HG02970 (cell line): ENCODE data around the gene ESD.
"Not testable (repeated sequence)": the region's sequence is repeated elsewhere in the genome, so short reads cannot be mapped to it uniquely, and the experiment has no call there.

Experiments used
- ATAC-seq: cut with Tn5 transposase; IDR thresholded peaks from one replicate; pipeline ENCODE4 v1.9.1; 2021; ENCODE audit warnings: mild to moderate bottlenecking, moderate library complexity, moderate number of reproducible peaks; ENCODE audit not compliant: unreplicated experiment, low FRiP score

Gene ESD, protein sequence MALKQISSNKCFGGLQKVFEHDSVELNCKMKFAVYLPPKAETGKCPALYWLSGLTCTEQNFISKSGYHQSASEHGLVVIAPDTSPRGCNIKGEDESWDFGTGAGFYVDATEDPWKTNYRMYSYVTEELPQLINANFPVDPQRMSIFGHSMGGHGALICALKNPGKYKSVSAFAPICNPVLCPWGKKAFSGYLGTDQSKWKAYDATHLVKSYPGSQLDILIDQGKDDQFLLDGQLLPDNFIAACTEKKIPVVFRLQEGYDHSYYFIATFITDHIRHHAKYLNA

DNA sequence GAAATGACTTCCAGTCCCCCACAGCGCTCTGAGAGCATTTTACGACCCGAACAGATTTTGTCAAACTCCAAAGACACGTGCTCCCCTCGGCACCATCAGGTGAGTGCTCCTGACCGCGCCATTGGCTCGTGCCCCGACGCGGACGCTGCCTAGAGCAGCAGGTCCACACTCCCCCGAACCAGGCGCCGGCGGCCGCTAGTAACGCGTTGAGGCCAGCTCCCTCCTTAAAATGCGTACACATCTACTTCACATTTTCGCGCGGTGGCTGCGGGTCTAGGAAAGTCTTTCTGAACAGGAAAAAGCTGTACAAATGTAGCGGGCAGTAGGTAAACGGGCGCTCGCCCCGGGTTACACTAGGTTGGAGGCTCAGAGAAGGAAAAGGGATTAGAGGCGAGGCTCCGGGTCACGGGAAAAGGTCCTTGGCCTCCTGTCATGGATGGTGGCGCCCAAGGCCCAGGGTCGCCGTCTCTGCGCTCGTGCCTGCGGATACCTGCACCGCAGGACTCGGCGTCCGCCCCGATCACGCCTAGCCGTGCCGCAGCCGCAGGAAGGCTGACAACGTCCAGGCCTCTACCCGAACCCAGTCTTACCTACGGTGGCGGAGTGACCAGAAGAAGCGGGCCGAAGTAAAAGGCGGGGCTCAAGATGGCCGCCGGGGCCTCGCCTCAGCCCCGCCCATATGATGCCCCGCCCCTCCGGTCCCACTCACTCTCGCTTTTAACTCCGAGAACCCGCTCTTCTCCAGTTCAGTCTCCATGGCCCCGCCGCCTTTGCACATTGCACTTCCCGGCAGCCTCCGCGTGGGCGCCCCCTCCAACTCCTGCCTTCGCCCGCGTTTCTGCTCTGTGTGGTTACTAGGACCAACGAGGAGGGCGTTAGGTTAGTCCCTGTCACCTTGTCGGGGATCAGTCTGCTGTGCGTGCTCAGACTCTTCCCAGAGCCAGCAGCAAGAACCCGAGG lies at the start of gene ESD:
Gene ESD (minus strand): TSS at position 647 of the 960 bp plus-strand sequence. CDS start 5,748 bp downstream, outside the sequence.
- peak; percentile 93 for ATAC-seq

DNA sequence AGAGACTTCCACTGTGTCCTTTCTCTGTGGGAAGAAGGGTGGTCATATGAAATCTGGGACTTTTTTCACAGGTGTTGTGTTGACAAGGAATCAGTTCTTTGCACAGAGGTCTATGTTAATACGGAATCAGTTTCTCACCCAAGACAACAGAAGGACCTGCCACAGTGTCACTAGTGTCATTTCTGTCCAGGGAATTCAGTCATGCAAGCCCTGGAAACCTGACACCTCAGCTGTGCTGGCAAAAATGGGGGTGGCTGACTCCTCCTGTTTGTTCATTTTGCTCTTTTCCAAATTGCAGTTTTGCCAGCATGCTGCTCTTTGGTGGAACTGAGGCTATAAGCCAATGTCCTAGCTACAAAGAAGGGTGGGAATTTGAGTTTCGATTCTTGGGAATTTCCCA lies 49.8 kb upstream of the ESD start:
- no peak for ATAC-seq

DNA sequence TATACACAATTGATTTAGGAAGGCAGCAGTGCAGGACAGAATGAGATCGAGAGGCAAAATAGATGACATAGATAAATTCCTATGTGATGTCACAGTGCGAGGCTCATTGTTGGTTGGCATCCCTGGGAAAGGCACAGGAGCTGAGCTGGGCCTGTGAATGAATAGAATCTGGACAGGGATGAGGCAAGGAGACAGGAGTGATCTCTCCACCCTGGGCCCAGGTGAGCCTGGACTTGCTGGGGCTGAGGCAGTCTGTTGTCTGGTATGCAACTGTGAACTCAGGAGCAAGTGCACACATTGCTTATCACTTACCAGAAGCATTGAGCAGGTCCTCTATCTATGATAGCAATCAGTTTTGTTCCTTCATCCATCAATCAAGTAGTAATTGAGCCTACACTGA lies 48.2 kb upstream of the ESD start:
- ATAC-seq: no peak

DNA sequence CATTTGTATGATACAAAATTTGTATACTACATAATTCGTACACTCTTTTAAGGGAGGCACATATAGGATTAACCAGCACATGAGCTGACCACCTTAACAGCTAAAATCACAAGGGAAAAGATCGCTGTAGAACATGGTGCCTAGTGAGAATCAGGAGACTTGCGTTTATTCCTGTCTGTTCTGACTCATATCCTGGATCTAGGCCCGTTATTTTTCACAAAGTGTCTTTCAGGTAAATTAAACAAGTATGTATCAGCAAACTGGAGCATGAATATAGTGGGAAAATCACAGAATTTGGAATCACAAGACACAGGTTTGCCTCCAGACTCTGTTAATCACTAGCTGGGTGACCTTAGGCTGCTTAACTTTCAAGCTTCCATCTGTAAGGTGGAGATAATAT lies 47.5 kb upstream of the ESD start:
- ATAC-seq: no peak

DNA sequence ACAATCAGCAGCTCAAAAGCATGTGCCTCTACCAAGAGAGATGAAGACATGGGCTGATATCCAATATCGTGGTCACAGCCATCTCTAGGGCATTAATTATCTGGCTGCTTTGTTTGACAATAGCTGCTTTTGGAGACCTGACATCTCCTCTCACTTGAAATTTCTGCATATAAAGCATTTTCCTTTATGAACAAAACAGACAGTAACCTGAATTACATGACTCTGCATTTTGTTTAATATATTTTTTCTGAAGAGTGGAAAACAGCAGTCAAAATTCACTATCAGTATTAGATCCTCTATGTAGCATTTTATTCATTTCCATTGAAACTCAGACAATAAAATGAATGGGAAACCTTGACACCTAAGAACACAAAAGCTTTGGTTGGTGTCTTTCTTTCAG lies 42.4 kb upstream of the ESD start:
- no peak for ATAC-seq

DNA sequence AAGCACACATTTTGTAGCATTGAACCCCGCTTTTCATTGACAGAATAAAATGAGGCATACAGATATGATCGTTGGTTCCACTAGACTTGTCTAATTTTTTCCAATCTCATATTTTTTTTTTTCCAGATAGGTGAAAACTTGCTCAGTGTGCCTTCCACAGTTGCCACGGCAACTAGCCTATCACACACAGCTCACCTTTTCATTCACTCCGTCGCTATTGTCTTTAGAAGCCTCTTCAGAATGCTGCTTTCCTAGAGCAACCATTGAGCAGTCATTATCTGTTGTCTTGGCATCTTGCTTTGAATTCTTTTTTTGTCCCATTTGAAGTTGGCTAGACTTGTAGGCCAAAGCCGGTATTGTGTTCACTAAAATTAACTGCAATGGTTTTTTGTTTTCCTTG lies 37.7 kb upstream of the ESD start:
- ATAC-seq: no peak

DNA sequence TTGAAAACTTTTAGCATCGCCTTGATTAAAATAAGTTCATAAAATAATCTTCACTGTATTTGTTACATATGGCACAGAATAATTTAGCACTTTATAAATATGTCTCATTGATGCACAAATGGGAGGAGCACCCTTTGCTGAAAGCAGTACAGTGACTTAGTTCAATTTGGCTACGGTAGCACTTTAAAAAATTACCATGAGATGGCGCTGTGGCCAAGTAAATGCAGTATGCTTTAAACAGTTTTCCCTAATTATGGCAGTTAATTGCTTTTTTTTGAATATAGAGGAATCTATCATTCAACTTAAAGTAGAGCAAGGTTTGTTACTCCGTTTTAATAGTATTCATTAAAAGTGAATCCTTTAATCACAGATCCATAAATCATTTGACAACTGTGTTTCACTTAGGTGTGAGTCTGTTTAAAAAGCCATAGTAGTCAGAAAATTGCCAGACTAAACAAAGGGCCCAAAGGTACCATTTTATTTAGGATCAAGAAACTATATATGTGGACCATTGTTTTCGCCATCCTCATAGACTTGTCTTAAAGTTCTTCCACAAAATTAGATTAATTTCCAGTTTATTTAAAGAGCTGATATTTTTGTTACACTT lies 34.7 kb upstream of the ESD start:
- no peak for ATAC-seq

DNA sequence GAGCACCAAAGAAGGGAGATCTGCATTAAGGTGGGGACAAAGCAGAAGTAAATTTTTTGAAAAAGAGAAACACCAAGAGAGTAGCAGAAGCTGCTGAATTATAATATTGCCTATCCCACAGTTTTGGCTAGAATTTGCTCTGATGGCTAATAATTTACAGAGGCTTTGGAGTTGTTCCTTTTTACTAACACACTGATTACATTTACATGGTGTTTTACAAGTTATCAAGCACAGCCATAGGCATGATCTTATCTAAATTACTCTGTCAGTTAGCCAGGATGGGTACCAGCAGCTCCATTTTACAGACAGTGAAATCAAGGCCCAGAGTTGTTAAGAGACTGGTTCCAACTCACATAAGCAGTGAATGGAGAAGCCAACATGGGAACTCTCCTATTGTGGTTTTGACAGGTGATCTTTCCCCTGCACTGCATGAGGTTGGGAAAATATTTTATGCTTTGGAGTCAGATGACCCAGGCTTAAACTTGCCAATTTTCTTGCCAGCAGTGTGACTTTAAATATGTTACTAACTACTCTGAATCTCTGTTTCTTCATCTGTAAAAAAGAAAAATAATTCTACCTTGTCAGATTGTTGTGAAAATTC lies 33.5 kb upstream of the ESD start:
- no peak for ATAC-seq

DNA sequence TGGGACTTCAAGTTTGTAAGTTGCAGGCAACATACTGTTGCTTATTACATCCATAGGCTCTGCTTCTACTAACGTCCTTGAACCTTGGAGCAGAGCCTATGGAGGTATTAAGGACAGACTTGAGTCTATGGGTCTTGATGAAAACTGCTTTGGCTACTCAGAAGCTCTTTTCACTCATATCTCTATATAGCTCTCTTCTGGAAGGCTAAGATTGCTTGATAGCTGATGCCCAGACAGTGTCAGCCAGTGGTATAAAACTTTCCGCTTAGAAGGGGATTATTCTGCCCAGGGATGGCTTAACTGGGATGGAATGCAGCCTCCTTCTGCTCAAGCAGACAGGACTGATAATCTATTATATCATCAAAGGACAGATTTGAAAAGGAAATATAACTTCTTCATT lies 25.6 kb upstream of the ESD start:
- ATAC-seq: no peak

DNA sequence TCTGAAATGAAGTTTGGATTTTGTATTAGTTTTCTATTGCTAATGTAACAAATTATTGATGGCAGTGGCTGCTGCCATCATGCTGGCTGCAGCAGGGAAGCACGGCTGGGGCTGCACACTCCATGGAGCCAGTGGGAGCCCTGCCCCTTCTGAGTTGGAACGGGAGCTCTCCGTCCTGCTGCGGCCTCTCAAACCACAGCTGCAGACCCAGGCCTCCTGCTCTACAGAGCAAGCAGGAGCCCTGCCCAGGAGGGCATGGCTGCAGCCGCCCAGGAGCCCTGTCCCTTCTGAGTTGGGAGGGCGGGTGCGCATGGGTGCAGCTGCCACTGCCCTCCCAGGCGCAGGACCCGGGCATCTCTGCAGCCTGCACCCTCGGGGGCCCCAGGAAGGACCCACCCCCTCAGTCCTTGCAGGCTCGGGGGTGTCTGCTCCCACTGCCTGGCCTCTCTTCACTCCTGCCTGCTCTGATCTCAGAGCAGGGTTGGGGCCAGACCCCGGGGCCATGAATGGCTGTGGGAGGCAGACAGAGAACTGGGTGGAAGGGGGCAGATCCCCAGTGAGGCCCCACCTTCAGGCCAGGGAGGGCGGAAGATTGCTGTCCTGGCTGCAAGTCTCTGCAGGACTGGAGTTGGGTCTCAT lies 21.0 kb upstream of the ESD start:
- no peak for ATAC-seq

DNA sequence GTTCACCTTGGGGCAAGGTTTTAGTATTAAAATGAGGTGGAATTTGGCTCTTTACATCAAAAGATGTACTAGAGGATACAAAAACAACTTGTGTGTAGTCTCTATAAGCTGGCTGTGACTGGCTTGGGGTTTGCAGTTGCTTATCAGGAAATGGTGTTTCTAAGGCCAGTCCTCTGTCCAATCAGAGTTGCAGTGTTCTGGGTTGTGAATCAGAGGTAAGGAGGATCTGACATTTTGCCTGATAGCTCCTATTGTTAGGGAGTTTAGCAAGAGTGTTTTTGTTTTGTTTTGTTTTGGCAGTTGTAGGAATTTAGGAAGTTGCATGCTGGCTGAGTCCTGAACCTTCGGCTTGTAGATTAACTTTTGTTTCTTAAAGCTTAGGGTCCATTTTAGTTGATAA lies 20.1 kb upstream of the ESD start:
- ATAC-seq: no peak

DNA sequence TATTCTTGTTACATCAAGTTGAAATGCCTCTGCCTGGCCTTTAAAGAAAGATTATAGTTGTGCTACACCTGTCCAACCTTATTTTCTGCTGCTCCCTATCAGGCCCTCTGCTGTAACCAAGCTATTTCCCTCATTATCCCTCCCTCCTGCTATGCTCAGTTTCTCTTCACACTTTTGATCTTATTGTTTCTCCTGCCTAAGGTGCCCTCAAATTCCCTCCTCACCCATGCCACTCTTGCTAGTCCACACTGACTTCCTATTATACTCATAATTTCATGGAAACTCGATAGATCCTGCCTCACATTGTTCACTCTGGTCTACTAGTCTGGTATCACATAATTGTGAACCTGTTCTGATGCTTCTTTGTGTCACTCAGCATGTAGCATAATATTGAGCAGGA lies 19.4 kb upstream of the ESD start:
- ATAC-seq: no peak

DNA sequence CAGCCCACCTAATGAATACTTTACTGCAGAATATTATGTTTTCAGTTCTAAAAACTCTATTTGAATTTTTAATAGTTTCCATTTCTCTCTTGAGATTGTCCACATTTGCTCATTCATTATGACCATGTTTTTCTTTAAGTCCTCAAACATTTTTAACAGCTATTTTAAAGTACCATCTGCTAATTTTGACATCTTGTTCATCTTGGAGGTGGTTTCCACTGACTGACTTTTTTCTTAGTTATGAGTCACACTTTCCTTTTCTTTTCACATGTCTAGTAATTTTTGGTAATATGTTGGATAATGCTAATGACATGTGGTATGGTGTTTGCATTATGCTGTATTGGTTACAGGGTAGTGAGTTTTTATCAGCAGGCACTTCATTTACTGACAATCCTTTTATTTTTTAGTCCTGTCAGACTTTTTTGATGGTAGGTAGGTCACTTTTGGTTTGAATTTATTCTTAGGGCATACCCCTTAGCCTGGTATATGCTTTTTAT lies 15.4 kb upstream of the ESD start:
- ATAC-seq: no peak

DNA sequence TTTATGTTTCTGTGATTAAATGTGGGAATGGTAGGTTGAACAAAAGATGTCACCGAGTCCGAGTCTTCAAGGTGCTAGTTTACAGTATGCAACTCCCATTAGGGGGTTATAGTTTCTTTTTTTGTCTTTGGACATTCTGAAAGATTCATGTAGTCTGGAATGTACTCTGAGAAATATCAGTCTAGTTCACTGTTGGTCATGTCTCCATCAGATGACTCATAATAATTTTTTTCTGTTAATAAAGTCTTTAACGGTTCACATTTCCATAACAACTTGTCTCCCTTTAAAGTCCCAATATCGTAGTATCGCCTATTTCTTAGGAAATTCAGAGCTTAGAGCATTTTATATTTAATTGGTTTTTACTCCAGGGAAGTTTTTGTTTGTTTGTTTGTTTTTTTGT lies 13.5 kb upstream of the ESD start:
- no peak for ATAC-seq

DNA sequence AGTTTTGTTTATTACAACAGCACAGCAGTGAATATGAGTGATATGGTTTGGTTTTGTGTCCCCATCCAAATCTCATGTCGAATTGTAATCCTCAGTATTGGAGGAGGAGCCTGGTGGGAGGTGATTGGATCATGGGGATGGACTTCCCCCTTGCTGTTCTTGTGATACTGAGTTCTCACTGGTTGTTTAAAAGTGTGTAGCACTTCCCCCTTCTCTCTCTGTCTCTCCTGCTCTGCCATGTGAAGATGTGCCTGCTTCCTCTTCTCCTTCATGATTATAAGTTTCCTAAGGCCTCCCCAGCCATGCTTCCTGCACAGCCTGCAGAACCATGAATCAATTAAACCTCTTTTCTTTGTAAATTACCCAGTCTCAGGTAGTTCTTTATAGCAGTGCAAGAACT lies 8.0 kb upstream of the ESD start:
- not testable (repeated sequence) for ATAC-seq

DNA sequence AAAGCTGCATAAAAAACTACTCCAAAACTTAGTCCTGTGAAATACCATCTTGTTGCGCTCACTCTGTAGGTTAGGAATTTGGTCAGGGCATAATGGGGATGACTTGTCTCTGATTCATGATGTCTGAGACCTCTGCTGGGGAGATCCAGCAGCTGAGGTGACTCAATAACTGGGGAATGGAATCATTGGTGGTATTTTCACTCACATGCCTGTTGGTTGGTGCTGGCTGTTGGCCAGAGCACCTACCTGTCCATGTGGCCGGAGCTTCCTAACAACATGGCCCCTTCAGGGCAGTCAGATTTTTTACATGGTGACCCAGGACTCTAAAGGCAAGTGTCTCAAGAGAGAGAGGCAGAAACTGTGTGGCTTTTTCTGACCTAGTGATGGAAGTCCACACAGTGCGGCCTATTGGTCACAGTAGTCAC lies 7.4 kb upstream of the ESD start:
- no peak for ATAC-seq

DNA sequence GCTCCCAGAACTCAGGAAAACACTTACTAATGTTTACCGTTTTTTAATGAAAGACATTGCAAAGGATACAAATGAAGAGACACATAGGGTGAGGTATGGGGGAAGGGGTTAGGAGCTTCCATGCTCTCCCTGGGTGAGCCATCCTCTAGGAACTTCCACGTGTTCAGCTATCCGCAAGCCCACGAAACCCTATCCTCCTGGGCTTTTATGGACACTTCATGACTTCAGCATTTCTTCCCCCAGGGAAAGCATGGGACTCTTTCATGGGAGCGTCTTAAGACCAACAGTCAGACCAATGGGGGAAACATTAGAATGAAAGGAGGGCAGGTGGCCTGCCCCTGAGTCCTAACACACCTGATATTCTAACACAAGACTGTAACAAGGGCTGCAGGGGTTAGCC lies 6.6 kb upstream of the ESD start:
- ATAC-seq: no peak

DNA sequence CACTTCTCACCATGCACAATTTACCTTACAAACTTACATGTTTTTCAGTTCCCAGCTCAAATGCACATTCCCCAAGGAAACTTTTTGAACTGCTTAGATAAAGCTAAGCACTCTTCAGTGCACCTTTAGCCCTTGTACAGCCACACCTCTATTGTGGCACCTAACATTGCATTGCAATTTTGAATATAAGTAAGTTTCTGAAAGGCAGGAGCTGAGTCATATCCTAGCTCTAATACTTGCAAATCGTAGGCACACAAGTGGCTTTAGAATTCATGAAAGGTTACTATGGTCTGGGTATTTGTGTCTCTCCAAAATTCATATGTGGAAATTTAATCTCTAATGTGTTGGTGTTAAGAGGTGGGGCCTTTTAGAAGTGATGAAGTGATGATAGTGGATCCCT lies 4.9 kb upstream of the ESD start:
- no peak for ATAC-seq

DNA sequence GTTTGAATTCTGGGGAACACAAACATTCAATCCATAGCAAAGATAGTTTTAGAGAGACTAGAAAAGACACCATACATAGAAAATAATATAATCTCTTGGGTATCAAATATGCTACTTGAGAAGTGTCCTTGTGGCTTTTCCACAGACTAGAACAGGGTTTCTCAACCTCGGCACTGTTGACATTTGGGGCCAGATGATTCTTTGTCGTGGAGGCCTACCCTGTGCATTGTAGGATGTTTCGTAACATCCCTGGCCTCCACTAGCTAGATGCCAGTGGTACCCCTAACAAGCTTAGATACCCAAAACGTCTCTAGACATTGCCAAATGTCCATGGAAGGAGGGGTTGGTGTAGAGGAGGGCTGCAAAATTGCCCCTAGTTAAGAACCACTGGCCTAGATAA lies 2.2 kb upstream of the ESD start:
- ATAC-seq: no peak

DNA sequence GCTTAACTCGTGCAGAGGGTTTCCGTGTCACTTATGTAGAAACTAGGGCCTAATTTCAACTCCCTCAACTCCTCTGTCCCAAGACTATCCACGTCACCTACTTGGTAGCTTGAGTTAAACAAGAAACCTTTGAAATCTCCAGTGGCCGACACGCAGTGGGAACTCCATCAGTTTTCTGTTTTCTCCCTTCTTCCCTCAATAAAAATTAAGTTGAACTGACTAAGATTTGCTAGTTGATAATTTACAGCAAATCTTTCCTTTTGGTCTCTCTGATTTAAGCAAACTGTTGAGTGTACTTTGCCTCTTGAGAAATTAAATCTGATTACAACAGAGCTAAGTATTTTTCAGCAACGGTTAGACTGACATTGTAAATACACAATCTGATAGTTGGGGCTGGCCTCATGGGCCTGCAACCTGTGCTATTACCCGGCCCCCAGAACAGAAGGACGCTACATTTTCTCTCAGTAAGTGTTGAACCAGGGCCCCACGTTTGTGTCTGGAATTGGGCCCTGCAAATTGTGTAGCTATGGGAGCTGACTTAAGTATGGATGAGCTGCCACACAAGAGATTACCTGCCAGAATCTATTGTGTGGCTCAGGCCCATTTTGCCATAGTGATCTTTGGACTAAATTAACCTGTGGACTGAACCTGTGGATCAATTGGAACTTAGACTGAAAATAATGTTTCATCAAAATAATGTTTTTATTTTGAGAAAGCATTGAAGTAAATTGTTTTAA lies 708 bp upstream of the ESD start:
- no peak for ATAC-seq
